NCI-H146 treated with DMSO at 0.1 percent for 48 hours (cell line): Measurements from ENCODE around the gene UVRAG.
"Not testable (repeated sequence)": the region's sequence is repeated elsewhere in the genome, so short reads cannot be mapped to it uniquely, and the experiment has no call there.

Experiments
- DNase-seq: peaks from one replicate; lab custom pipeline; 2025; ENCODE audit not compliant: unreplicated experiment; lab: John Stamatoyannopoulos, UW

The UVRAG gene

DNA sequence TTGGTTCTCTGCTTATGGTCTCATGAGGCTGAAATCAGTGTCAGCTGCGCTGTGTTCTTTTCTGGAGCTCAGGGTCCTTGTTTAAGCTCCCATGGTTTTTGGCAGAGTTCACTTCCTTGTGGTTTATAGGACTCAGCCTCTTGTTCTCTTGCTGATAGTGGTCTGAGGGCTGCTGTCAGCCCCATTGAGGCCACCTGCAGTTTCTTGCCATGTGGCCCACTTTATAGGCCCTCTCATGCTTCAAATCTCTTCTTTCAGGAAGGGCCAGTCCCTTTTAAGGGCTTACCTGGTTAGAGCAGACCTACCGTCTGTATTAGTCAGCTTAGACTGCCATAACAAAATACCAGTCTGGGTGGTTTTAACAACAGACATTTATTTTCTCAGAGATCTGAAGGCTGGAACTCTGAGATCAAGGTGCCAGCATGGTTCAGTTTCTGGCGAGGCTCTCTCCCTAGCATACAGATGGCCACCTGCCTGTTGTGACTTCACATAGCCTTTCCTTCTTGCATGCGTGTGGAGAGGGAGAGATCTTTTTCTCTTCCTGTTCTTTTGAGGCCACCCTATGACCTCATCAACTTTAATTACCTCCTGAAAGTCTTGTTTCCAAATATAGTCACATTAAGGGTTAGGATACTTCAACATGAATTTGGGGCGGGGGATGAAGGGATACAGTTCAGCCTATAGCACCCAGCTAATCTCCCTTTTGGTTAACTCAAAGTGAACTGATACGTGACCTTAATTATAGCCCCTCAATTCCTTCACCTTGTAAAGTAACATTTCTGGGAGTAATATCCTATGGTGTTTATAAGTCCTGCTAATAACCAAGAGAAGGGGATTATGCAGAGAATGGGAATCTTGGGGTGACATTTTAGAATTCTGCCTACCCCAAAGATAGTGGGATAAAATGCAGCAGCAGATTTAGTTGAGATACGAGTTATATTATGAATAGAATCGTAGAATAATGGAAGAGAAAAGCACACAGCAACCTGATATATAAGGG, 131.8 kb downstream of the UVRAG start:
- DNase-seq: no peak

DNA sequence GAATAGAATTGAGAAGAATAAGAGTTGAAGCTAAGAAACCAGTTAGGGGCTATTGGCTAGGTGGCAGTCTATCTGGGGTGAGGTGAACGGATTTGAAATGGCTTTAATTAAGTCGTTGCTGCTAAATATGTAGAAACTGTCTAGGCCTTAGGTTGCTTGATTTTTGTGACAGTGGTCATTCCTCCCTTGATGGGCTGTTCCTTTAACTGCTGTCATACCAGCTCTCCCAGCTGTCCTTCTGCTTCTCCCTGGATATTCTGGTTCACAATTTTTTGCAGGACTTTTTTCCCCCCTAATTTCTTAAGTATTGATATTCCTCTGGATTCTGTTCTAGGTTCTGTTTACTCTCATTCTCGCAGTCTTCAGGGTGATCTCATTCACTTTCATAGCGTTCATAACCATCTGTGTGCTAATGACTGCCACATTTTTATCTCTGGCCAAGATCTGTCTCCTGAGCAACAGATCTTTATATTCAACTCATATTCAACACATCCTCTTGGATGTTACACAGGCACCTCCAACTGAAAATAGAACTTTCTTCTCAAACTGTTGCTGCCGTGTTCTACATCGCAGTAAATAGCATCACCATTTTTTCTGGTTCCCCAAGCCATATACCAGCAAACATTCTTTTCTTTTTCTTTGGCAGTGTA, 134.1 kb downstream of the UVRAG start:
- no peak for DNase-seq

DNA sequence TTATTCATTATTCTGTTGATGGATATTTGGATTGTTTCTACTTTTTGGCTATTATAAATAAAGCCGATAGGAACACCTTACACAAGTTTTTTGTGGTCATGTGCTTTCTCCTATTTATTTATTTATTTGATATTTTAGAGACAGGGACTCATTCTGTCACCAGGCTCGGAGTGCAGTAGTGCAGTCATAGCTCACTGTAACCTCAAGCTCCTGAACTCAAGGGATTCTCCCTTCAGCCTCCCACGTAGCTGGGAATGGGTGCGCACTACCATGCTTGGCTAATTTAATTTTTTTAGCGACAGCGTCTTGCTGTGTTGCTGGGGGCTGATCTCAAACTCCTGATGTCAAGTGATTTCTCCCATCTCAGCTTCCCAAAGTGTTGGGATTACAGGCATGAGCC, 135.1 kb downstream of the UVRAG start:
- DNase-seq: no peak

DNA sequence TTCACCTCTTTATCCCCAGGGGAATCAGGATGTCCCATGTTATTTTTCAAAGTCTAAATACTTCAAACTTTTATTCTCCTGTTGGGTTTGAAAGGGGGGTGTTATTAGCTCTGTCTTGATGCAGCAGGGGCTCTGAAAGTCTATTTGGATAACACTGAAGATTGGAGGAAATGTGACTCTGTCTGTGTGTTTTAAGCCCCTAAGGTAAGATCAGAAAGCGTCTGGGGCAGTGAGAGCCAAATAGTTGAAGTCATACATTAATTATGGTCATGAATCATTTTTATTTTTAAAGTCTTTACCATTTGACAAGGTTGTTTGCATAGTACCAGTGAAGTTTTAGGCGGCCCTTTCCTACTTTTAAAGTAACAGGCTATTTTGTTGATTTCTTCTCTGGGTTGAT, 139.0 kb downstream of the UVRAG start:
- DNase-seq: no peak

DNA sequence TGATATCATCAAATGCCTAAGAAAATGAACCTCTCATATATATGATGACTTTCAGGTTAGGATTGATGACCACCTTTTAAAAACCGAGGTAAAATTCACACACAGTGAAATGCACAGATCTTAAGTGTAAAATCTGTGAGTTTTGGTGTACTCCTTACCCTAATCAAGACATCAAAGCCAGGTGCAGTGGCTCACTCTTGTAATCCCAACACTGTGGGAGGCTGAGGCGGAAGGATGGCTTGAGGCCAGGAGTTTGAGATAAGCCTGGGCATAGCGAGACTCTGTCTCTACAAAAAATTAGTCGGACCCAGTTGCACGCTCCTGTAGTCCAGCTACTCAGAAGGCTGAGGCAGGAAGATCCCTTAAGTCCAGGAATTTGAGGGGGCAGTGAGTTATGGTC, 140.4 kb downstream of the UVRAG start:
- no peak for DNase-seq

DNA sequence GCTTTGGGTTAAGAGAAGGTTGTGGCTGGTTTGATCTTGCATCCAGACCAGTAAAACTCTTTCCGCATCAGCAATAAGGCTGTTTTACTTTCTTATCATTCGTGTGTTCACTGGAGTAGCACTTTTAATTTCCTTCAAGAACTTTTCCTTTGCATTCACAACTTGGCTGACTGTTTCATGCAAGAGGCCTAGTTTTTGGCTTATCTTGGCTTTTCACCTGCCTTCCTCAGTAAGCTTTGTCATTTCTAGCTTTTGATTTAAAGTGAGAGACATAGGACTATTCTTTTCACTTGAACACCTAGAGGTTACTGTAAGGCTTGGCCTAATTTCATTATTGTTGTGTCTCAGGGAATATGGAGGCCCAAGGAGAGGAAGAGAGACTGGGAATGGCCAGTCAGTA, 144.5 kb downstream of the UVRAG start:
- DNase-seq: no peak

DNA sequence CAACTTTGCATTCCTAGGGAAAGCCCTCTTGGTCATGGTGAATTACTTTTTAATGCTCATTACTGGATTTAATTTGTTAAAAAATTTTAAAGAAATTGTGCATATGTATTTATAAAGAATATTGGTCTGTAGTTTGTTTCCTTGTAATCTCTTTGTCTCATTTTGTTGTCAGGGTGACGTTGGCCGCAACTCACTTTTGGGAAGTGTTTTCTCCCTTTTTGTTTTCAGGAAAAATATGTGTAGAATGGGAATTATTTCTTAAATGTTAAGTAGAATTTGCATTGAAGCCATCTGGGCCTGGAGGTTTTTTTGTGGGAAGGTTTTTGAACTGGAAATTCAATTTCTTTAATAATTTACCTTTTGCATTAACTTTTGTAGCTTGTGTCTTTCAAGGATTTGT, 149.1 kb downstream of the UVRAG start:
- no peak for DNase-seq

DNA sequence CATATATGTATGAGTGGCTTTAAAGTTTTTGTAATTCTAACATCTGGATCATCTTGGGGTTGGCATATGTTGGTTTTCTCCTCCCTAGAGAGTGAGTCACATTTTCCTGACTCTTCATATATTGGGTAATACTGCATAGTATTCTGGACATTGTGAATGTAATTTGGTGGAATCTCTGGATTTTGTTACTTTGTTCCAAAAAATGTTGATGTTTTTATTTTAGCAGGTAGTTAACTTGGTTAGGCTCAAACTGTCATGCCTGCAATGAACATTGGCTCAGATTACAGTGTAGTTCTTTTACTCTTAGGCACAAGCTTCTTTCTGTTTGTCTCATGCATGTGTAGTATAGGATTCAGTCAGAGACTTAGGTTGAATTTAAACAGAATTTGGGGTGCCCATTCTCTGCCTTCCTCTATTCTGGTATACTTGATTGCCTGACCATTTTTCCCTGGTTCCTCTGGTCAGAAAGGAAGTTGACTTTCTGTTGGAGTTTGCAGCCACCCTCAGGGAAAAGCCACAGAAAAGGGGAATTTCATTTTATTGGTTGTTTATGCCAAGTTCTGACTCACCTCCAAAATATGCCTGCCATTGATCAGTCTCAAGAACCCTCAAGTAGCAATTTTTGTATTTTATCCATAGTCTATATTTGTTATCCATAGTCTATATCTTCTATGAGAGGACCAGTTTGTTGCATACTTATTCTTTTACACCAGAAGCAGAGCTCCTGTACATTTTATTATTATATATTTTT, 151.7 kb downstream of the UVRAG start:
- DNase-seq: no peak

DNA sequence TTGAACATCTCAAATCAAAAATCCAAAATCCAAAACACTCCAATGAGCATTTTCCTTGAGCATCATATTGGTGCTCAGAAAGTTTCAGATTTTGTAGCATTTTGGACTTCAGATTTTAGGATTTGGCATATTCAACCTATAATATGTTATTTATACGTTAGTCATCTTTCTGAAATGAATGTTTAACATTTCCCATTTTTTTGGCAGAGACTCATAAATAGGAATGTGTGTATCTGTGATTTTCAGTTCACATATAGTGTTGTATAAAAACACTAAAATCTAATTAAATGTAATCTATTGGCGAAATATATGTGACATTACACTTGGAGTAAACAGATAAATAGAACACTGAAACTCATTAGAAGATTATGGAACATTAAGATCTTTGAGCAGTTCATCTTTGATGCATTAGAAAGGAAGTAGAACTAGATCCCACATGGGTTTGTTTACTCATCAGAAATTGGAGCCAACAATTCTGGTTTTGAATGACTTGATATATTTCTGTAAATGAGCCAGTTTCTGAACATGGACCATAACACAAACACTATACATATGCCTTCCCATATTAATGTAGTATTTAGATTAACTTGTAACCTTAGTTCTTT, 153.1 kb downstream of the UVRAG start:
- DNase-seq: no peak

DNA sequence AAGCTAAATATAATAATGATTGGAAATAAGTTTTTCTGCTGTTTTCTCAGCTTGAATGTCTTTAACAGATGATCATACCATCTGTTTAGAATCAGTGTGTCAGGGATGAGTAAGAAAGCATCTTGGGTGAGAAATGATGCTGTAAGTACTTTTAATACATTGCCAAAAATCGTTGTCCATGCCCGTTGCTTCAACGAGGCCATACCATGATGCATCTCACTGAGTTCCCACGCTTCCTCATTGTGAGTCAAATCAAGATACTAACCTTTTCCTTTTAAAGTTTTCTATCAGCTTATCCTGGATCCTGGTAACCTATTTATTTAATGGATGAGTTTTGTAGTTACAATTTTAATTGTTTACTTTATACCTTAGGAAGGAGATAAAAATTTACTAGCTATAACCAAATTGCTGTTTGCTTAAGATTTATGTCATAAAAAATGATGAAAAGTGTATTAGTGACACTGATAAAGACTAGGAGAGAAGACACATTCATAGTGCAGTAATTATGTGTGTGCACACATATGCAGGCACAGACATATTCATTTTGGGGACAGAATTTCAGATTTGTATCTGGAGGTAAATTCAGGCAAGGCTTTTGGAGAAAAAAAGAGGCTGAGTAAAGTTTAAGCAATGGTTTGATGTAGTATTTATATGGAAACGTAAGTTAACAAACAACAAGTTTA, 154.8 kb downstream of the UVRAG start:
- no peak for DNase-seq

DNA sequence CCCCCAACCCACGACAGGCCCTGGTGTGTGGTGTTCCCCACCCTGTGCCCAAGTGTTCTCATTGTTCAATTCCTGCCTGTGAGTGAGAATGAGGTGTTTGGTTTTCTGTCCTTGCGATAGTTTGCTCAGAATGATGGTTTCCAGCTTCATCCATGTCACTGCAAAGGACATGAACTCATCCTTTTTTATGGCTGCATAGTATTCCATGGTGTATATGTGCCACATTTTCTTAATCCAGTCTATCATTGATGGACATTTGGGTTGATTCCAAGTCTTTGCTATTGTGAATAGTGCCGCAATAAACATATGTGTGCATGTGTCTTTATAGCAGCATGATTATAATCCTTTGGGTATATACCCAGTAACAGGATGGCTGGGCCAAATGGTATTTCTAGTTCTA, 158.7 kb downstream of the UVRAG start:
- DNase-seq: not testable (repeated sequence)

DNA sequence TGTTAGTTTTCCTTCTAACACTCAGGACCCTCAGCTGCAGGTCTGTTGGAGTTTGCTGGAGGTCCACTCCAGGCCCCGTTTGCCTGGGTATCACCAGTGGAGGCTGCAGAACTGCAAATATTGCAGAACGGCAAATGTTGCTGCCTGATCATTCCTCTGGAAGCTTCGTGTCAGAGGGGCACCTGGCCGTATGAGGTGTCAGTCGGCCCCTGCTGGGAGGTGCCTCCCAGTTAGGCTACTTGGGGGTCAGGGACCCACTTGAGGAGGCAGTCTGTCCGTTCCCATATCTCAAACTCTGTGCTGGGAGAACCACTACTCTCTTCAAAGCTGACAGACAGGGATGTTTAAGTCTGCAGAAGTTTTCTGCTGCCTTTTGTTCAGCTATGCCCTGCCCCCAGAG, 164.1 kb downstream of the UVRAG start:
- DNase-seq: not testable (repeated sequence)

DNA sequence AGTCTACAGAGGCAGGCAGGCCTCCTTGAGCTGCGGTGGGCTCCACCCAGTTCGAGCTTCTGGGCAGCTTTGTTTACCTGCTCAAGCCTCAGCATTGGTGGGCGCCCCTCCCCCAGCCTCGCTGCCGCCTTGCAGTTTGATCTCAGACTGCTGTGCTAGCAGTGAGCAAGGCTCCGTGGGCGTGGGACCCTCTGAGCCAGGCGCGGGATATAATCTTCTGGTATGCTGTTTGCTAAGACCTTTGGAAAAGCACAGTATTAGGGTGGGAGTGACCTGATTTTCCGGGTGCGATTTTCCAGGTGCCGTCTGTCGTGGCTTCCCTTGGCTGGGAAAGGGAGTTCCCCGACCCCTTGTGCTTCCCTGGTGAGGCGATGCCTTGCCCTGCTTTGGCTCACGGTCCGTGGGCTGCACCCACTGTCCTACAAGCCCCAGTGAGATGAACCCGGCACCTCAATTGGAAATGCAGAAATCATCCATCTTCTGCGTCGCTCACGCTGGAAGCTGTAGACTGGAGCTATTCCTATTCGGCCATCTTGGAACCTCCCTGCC, 164.5 kb downstream of the UVRAG start:
- DNase-seq: not testable (repeated sequence)

DNA sequence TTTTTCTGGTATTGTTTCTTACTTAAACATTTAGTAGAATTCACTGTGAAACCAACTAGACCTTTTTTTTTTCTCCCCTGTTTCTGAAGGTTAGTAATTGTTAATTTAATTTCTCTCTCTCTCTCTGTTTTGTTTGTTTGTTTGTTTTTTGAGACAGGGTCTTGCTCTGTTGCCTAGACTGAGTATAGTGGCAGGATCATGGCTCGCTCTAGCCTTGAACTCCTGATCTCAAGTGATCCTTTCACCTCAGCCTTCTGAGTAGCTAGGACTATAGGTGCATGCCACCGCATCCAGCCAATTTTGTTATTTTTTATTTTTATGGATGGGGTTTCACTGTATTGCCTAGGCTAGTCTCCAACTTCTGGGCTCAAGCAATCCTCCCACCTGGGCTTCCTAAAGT, 165.0 kb downstream of the UVRAG start:
- peak; percentile 22 for DNase-seq

DNA sequence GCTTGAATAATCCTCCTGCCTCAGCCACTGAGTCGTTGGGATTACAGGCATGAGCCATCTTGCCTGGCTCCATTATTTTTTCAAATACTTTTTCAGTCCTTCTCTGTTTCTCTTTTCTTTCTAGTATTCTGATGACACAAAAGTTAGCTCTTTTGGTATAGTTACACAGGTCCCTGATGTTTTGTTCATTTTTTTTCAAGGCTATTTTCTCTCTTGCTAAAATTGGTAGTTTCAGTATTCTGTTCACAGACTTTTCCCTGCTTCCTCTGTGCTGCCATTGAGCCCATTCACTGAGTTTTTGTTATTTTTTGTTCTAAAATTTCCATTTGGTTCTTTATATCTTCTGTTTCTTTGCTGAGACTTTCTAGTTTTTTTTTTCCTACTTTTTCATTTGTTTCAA, 166.5 kb downstream of the UVRAG start:
- no peak for DNase-seq

DNA sequence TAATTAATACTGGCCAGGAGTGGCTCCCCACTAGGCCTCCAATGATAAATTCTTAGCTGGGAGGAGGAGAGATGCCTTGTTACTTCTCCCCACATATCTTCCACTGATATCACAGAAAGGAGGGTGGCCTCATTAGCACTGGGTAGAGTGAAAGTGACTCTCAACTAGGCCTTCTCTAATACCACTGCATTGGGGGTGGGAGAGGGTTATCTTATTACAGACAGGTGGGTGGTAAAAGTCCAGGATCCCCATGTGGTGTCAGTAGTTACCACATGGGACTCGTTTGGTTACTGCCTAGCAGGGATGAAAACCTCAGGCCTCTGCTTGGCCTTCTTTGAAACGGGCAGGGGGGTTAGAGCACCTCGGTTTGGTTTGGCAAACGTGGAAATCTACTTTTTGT, 167.3 kb downstream of the UVRAG start:
- peak; percentile 5 for DNase-seq

DNA sequence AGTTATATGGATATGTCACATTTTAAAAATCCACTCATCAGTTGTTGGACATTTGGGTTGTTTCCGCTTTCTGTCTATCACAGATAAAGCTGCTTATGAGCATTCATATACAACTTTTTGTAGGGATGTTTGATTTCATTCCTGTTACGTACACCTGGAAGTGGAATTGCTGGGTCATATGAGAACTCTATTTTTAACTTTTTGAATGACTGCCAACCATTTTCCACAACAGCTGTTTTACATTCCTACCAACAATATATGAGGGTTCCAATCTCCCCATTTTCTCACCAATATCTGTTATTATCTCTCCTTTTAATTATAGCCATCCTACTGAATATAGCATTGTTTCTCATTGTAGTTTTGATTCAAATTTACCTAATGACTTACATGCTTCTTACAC, 172.0 kb downstream of the UVRAG start:
- DNase-seq: no peak

DNA sequence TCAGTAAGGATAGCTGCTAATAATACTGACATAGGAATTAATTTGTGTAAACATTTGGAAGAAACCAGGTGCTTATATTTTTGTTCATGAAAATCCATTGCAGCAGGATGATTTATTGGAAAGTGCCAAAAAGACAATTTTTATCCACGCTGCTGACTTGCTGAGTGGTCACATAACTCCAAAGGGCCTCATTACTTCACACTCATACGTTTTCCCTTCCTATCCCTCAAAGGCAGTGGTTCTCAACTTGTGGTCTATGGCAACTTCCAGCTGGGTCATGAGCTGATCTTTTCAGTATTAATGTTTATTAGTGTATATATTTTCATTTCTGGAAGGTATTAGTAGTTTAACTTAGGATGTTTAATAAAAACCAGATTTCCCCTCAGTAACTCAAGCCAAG, 178.1 kb downstream of the UVRAG start:
- DNase-seq: no peak

DNA sequence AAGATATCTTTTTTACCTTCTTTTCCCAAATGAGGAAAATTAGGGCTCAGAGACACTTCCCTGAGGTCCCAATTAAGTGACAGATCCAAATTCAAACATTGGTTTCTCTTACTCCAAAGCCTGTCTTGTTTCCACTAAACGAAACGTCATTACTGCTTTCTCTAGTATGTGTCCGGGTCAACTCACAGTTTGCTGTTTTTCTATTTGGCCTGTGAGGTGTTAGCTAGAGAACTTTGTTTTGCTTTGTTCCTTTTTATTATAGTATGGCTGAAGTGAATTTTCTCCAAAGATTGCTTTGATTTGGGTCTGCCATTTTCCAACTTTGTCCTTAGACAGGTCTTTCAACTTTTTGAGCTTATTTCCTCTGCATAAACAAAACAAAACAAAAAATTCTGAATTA, 179.6 kb downstream of the UVRAG start:
- DNase-seq: no peak
